B cell (primary cell): ENCODE measurements around the gene COQ9.

Experiments
- CTCF ChIP-seq: fragments of 200-600 bp; IDR thresholded peaks from one replicate; pipeline ENCODE4 v1.8.0; 2022; ENCODE audit warnings: antibody characterized with exemption, mild to moderate bottlenecking
- EZH2 ChIP-seq: IDR thresholded peaks from 2 replicates; pipeline ENCODE4 v1.6.1; 2012; ENCODE audit warnings: borderline replicate concordance, low read depth, mild to moderate bottlenecking, moderate library complexity, low read length; ENCODE audit not compliant: insufficient read depth, poor library complexity, severe bottlenecking

GRCh38 chr16:57469046-57469445, 21.8 kb downstream of the COQ9 start:
- TF ChIP-seq EZH2 (no peak), CTCF (no peak)
